IPS-15b (cell line): ENCODE measurements around the gene PRRC2B.
A peak's percentile ranks its signal among the peaks of the same experiment; 100 is the strongest.

ENCODE experiments used
- H3K27me3 ChIP-seq: one replicate; pipeline ENCODE4 v1.6.1; 2013; ENCODE audit warnings: low read length; ENCODE audit not compliant: control insufficient read depth, insufficient read depth
- H3K36me3 ChIP-seq: one replicate; pipeline ENCODE4 v1.6.1; 2013; ENCODE audit warnings: low read length; ENCODE audit not compliant: control insufficient read depth, insufficient read depth
- H3K4me1 ChIP-seq: one replicate; pipeline ENCODE4 v1.6.1; 2013; ENCODE audit warnings: mild to moderate bottlenecking, low read length; ENCODE audit not compliant: control insufficient read depth, insufficient read depth
- H3K4me3 ChIP-seq: one replicate; pipeline ENCODE4 v1.5.1; 2013; ENCODE audit warnings: low read depth, low read length
- H3K9ac ChIP-seq: one replicate; pipeline ENCODE4 v1.6.1; 2013; ENCODE audit warnings: low read depth, mild to moderate bottlenecking, low read length
- H3K9me3 ChIP-seq: one replicate; pipeline ENCODE4 v1.6.1; 2013; ENCODE audit warnings: mild to moderate bottlenecking, low read length; ENCODE audit not compliant: control insufficient read depth, insufficient read depth

The PRRC2B gene

DNA sequence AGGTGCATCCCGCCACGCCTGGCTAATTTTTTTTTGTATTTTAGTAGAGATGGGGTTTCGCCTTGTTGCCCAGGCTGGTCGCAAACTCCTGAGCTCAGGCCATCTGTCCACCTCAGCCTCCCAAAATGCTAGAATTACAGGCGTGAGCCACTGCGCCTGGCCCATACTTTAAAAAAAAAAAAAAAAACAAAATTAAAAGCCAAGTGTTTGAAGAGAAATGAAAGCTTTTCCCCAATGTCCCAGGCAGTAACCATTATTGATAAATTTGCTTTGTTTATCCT lies 9.5 kb downstream of the PRRC2B start:
- H3K4me1 ChIP-seq = peaks cover 51% of the 10 kb centered on the region
- H3K9ac ChIP-seq = no peak overlapping the region
- H3K9me3 ChIP-seq = no peaks in the 10 kb centered on the region
- H3K27me3 ChIP-seq = no peaks in the 10 kb centered on the region
- H3K4me3 ChIP-seq = no peak overlapping the region
- H3K36me3 ChIP-seq = peaks cover 2% of the 10 kb centered on the region

- H3K4me1 ChIP-seq = peaks cover 54% of the 10 kb centered on the region
- H3K36me3 ChIP-seq = no peaks in the 10 kb centered on the region
- no peak overlapping the region for H3K9ac ChIP-seq
- no peak overlapping the region for H3K4me3 ChIP-seq
- no peaks in the 10 kb centered on the region for H3K9me3 ChIP-seq
- no peaks in the 10 kb centered on the region for H3K27me3 ChIP-seq
These were observed 10.7 kb downstream of the PRRC2B start for GRCh38 chr9:131404581-131404980.

- no peaks in the 10 kb centered on the region for H3K9me3 ChIP-seq
- no peaks in the 10 kb centered on the region for H3K27me3 ChIP-seq
- peaks cover 57% of the 10 kb centered on the region for H3K4me1 ChIP-seq
- no peaks in the 10 kb centered on the region for H3K36me3 ChIP-seq
- H3K9ac ChIP-seq = peak overlapping the region; percentile 30
- peak overlapping the region; percentile 33 for H3K4me3 ChIP-seq
These were observed 11.1 kb downstream of the PRRC2B start for GRCh38 chr9:131404987-131405386.

DNA sequence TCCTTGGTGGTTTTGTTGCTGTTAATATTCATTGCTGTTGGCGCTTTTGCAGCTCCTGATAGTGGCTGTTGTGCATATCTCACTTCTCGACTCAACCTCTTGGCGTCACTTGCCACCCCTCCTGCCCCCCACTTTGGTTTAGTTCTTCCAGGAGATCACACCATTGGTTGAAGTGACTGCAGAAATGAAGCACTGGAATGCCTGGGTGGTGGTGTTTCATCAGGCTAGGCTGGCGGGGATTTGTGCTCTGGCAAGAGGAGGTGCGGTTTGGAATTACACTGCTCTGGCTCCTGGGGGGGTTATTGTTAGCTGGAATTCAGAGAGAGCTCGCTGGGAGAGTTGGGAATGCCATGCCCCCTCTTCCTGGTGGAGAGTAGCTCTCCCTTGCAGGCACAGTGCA lies 11.5 kb downstream of the PRRC2B start:
- Histone ChIP-seq H3K9ac (peak overlapping the region; percentile 30), H3K4me3 (peak overlapping the region; percentile 33), H3K36me3 (no peaks in the 10 kb centered on the region), H3K4me1 (peaks cover 57% of the 10 kb centered on the region), H3K9me3 (no peaks in the 10 kb centered on the region), H3K27me3 (no peaks in the 10 kb centered on the region)

GRCh38 chr9:131405858-131406537 lies 12.1 kb downstream of the PRRC2B start:
- Histone ChIP-seq H3K4me3 (peak overlapping the region; percentile 19), H3K36me3 (no peaks in the 10 kb centered on the region), H3K4me1 (peaks cover 57% of the 10 kb centered on the region), H3K9ac (no peak overlapping the region), H3K27me3 (no peaks in the 10 kb centered on the region), H3K9me3 (no peaks in the 10 kb centered on the region)

DNA sequence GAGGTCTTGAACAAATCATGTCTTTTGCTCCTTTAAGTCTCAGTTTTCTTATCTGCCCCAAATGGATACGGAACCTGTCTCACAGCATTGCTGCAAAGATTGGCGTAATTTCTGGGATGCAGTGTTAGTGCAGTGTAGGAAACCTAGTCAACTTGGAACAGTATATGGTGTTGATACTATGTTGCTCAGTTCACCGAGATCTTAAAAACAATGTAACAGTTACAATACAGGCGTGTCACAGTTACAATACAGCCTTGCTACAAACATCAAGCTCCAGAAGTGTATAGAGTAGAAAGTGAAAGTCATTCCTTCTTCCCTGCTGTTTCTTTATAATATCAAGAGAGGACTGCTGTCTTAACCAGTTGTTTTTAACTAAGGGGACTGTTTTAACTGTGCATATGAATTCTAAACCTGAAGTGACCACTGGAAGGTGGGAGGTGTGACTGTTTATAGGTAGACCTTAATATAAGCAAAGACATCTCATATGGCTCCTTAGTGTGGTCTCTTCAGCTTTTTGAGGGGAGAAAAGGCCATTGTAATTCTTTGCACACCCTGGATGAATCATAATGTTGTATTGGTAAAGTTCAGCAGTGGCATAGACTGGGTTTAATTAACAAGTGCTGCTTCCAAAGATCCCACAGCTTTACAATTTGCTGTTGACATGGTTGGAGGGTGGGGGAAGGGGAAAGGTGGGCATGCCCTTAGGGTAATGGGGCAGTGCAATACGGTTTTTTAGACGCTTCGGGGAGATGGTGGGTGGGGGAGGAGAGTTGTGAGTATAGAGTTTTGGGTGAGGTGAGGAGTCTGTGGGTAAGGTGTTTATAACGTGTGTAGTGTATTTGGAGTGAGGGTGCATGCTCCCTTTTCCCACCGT lies 12.9 kb downstream of the PRRC2B start:
- peak overlapping the region; percentile 28 for H3K4me3 ChIP-seq
- no peak overlapping the region for H3K9ac ChIP-seq
- H3K4me1 ChIP-seq = peaks cover 57% of the 10 kb centered on the region
- H3K27me3 ChIP-seq = no peaks in the 10 kb centered on the region
- no peaks in the 10 kb centered on the region for H3K9me3 ChIP-seq
- no peaks in the 10 kb centered on the region for H3K36me3 ChIP-seq

DNA sequence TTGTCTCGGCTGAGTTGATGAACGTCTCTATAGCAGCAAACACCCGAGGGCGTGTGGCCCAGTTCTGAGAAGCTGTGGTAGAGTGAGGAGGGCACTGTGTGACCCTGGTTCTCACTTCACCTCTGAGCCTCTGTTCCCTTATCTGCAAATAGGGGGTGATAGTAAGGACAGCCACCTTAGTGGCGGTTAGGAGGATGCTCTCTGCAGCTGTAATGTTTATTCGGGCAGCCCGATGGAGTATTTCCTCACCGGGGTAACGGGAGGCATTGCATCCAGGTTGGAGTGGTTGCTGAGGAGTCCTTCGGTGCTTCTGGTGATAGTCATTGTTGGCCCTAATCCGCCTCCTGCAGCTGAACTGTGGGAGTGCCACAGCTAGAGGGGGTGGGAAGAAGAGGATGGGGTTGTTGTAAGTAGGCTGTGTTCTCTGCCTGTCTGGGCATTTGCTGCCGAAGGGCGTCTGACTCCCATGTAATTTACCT lies 13.9 kb downstream of the PRRC2B start:
- Histone ChIP-seq H3K36me3 (no peaks in the 10 kb centered on the region), H3K4me1 (peaks cover 49% of the 10 kb centered on the region), H3K4me3 (peak overlapping the region; percentile 28), H3K9me3 (no peaks in the 10 kb centered on the region), H3K27me3 (no peaks in the 10 kb centered on the region), H3K9ac (no peak overlapping the region)

- Histone ChIP-seq H3K36me3 (peaks cover 4% of the 10 kb centered on the region), H3K4me1 (peaks cover 46% of the 10 kb centered on the region), H3K9me3 (peaks cover 4% of the 10 kb centered on the region), H3K27me3 (no peaks in the 10 kb centered on the region), H3K4me3 (no peak overlapping the region), H3K9ac (no peak overlapping the region)
These were observed 15.6 kb downstream of the PRRC2B start for GRCh38 chr9:131409458-131409992.

DNA sequence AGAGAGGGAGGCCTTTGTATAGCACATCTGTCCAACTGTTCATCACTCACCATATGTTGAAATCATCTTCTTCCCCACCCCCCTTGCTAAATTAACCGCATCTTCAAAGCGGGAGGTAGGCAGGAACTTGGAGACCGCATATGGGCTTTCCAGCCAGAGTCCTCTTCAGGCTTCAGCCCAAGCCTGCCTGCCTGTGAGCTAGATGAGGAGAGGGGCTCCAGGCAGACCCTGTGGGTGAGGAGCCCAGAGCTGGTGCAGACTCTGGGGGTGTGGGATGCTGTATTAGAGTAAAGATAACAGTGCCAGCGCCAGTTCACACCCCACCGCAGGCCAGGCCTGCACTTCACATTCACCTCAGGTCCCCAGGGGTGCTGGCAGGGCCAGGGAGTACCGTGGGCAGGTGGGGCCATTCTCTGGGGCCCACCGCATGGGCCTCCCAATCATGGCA lies 16.2 kb downstream of the PRRC2B start:
- Histone ChIP-seq H3K36me3 (peaks cover 6% of the 10 kb centered on the region), H3K4me1 (peaks cover 41% of the 10 kb centered on the region), H3K4me3 (no peak overlapping the region), H3K9ac (no peak overlapping the region), H3K27me3 (no peaks in the 10 kb centered on the region), H3K9me3 (peaks cover 4% of the 10 kb centered on the region)

DNA sequence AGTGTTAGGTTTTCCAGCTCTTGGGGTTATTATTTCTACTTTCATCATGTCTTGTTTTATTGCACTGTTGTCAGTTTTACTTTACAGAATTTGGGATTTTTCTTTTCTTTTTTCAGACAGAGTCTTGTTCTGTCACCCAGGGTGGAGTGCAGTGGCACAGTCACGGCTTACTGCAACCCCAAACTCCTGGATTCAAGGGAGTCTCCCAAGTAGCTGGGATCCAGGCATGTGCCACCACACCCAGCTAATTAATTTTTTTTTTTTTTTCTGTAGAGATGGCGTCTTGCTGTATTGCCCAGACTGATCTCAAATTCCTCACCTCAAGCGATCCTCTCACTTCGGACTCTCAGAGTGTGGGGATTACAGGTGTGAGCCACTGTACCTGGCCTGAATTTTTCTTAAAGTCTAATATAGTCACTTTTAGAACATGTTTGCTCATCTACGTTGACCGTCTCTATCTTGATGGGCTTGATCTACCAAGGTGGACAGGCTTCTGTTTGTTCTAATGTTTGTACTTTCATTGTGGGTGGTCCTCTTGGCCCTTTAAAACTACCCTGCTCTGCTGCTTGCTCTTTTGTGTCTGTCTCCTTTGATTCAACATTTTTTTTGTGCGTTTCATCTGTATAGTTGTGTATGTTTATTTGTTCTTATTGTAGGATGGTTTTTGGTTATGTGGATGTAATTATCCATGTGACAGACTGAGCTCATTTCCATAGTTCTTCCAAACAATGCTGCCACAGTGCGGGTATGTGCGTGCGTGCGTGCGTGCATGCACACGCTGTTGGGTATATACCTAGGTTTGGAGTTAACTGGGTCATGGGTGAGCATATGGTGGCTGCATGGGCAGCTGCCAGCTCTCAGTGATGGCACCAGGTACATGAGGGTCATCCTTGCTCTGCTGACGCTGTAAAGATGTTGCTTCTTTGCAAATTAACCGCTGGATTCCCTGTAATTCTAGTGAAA lies 18.1 kb downstream of the PRRC2B start:
- H3K4me3 ChIP-seq = no peak overlapping the region
- H3K4me1 ChIP-seq = peaks cover 29% of the 10 kb centered on the region

DNA sequence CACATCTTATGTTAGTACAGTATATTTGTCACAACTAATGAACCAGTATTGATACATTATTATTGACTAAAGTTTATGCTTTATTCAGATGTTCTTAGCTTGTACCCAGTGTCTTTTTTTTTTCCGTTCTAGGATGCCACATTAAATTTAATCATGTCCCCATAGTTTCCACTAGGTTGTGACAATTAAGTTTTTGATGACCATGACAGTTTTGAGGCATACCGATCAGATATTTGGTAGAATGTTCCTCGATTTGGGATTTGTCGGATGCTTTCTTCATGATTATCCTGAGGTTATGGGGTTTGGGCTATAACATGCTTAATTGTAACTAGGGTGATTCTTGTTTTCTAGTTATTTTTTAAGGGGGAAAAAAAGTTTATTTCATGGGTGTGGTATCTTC lies 22.6 kb downstream of the PRRC2B start:
- Histone ChIP-seq H3K9ac (no peak overlapping the region), H3K9me3 (peaks cover 4% of the 10 kb centered on the region), H3K4me1 (peaks cover 38% of the 10 kb centered on the region), H3K36me3 (peaks cover 14% of the 10 kb centered on the region), H3K27me3 (no peaks in the 10 kb centered on the region), H3K4me3 (no peak overlapping the region)

More for the DNA sequence above, 18.1 kb downstream of the PRRC2B start:
- Histone ChIP-seq H3K9me3 (peaks cover 4% of the 10 kb centered on the region), H3K27me3 (no peaks in the 10 kb centered on the region), H3K36me3 (peaks cover 6% of the 10 kb centered on the region), H3K9ac (no peak overlapping the region)
